CD8-positive, alpha-beta memory T cell (primary cell): ENCODE measurements around the gene C5AR1. TPM values are rescaled to one million over a fixed set of nuclear protein-coding genes. Genes with fewer than 3 reads are reported as not detected.

Source experiments
- CTCF ChIA-PET: fragments of 350-600 bp; sonication (Branson Sonifier 250); formaldehyde crosslinking; loops from one replicate; lab custom pipeline; 2021; ENCODE audit warnings: antibody characterized with exemption; lab: Charles Lee
- POLR2A ChIA-PET: fragments of 350-600 bp; sonication (Branson Sonifier 250); formaldehyde crosslinking; loops from one replicate; lab custom pipeline; 2021; ENCODE audit warnings: antibody characterized with exemption; lab: Charles Lee
- DNase-seq, 5 donors: peaks; one replicate each; pipeline versions ENCODE4 v3.0.0 to v3.0.0-alpha.2; 2020 to 2022; ENCODE audit warnings: mixed read lengths in 1 of 5
- H3K27ac ChIP-seq: one replicate; pipeline ENCODE4 v1.7.0; 2013; ENCODE audit warnings: low read depth, mild to moderate bottlenecking, low read length, moderate library complexity
- H3K27me3 ChIP-seq: 2 replicates; pipeline ENCODE4 v1.7.0; 2013; ENCODE audit warnings: low read length, mild to moderate bottlenecking; ENCODE audit not compliant: insufficient read depth, poor library complexity, severe bottlenecking
- H3K36me3 ChIP-seq: 2 replicates; pipeline ENCODE4 v1.7.0; 2013; ENCODE audit warnings: mild to moderate bottlenecking, low read length, moderate library complexity; ENCODE audit not compliant: insufficient read depth
- H3K4me1 ChIP-seq: 2 replicates; pipeline ENCODE4 v1.7.0; 2013; ENCODE audit warnings: mild to moderate bottlenecking, low read length, moderate library complexity; ENCODE audit not compliant: insufficient read depth
- H3K4me3 ChIP-seq: 2 replicates; pipeline ENCODE4 v1.7.0; 2013; ENCODE audit warnings: mild to moderate bottlenecking, low read length
- H3K9me3 ChIP-seq: 2 replicates; pipeline ENCODE4 v1.7.0; 2013; ENCODE audit warnings: mild to moderate bottlenecking, low read length
- H3K27ac Mint-ChIP-seq, 8 donors: one replicate each; pipeline ENCODE4 v1.8.0; 2020 to 2021; ENCODE audit warnings: mixed read lengths in 8 of 8, mild to moderate bottlenecking in 6 of 8, inconsistent platforms in 3 of 8, moderate library complexity in 3 of 8
- H3K27me3 Mint-ChIP-seq, 2 donors: one replicate each; pipeline ENCODE4 v1.8.0; 2020 to 2021; ENCODE audit warnings: mixed read lengths in 2 of 2, mild to moderate bottlenecking in 1 of 2, moderate library complexity in 1 of 2
- H3K36me3 Mint-ChIP-seq, 3 donors: one replicate each; pipeline ENCODE4 v1.8.0; 2020 to 2021; ENCODE audit warnings: mixed read lengths in 3 of 3, inconsistent platforms in 1 of 3, mild to moderate bottlenecking in 1 of 3
- H3K4me1 Mint-ChIP-seq, 3 donors: one replicate each; pipeline ENCODE4 v1.8.0; 2020 to 2021; ENCODE audit warnings: mixed read lengths in 3 of 3, inconsistent platforms in 1 of 3, mild to moderate bottlenecking in 1 of 3
- H3K4me3 Mint-ChIP-seq, 7 donors: one replicate each; pipeline ENCODE4 v1.8.0; 2020 to 2021; ENCODE audit warnings: mixed read lengths in 7 of 7, mild to moderate bottlenecking in 6 of 7, moderate library complexity in 4 of 7, inconsistent platforms in 2 of 7
- H3K9me3 Mint-ChIP-seq, 5 donors: one replicate each; pipeline ENCODE4 v1.8.0; 2020 to 2022; ENCODE audit warnings: mixed read lengths in 5 of 5, mild to moderate bottlenecking in 3 of 5, moderate library complexity in 2 of 5, inconsistent platforms in 1 of 5
- polyA plus RNA-seq: library from polyadenylated mRNA; unstranded; fragments of 300-500 nt; fragmentation: Illumina TruSeq; gene quantifications from one replicate; pipeline ENCODE4 v1.2.3, GENCODE V29; 2021
- total RNA-seq, 2 experiments: library from RNA; stranded (reverse); gene quantifications; one replicate each; pipeline ENCODE4 v1.2.3, GENCODE V29; 2021

Gene C5AR1
- total and polyA plus RNA-seq, 3 experiments from 2014 or later = 1.3 to 1.8 TPM; not detected in 1

- no peak overlapping the region for H3K27ac Mint-ChIP-seq
- peaks cover 0 to 63% (median 8%) of the 10 kb centered on the region in 3 donors for H3K36me3 Mint-ChIP-seq
- POLR2A ChIA-PET = no interaction called here
- peak overlapping the region in 2 of 7 donors; percentile 20 to 34 for H3K4me3 Mint-ChIP-seq
- H3K27me3 Mint-ChIP-seq = no peaks in the 10 kb centered on the region
- DNase-seq = no peak
- peaks cover 17% of the 10 kb centered on the region for H3K36me3 ChIP-seq
- no peak overlapping the region for H3K4me3 ChIP-seq
- H3K4me1 ChIP-seq = peaks cover 8% of the 10 kb centered on the region
- no peaks in the 10 kb centered on the region for H3K9me3 Mint-ChIP-seq
- no peaks in the 10 kb centered on the region for H3K27me3 ChIP-seq
- H3K9me3 ChIP-seq = no peaks in the 10 kb centered on the region
- CTCF ChIA-PET = interaction anchor here (0.7 kb wide), 1 partner anchor 25 kb away, joined by 3 read pairs; no protein-coding TSS in a partner anchor
- H3K4me1 Mint-ChIP-seq = peaks cover 8 to 17% (median 14%) of the 10 kb centered on the region in 3 donors
- H3K27ac ChIP-seq = no peak overlapping the region
Measured at GRCh38 chr19:47269596-47269995, 40.1 kb upstream of the C5AR1 start.

DNA sequence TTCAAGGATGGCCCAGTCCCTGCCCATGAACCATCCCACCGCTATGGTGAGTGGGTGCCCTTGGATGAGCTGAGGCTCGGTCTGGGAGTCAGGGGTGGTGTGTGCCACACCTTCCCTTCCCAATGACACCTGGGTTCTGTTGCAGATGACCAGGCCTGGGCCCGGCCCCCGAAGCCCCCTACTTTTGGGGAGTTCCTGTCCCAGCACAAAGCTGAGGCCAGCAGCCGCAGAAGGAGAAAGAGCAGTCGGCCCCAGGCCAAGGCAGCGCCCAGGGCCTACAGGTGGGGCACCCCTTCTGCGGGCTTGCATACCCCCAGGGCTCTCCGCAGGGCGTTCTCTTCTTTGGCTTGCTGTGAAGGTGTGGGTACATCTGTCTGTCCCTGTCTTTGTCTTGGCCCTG, 39.3 kb upstream of the C5AR1 start:
- H3K9me3 Mint-ChIP-seq = no peaks in the 10 kb centered on the region
- no peaks in the 10 kb centered on the region for H3K9me3 ChIP-seq
- peak overlapping the region in 1 of 8 donors; percentile 20 for H3K27ac Mint-ChIP-seq
- no peak overlapping the region for H3K27ac ChIP-seq
- DNase-seq = no peak
- POLR2A ChIA-PET = no interaction called here
- no peaks in the 10 kb centered on the region for H3K27me3 ChIP-seq
- H3K4me3 Mint-ChIP-seq = peak overlapping the region in 1 of 7 donors; percentile 30
- CTCF ChIA-PET = no interaction called here
- H3K4me1 Mint-ChIP-seq = peaks cover 11 to 18% (median 18%) of the 10 kb centered on the region in 3 donors
- H3K27me3 Mint-ChIP-seq = no peaks in the 10 kb centered on the region
- peaks cover 17% of the 10 kb centered on the region for H3K36me3 ChIP-seq
- peaks cover 0 to 57% (median 6%) of the 10 kb centered on the region in 3 donors for H3K36me3 Mint-ChIP-seq
- peaks cover 11% of the 10 kb centered on the region for H3K4me1 ChIP-seq
- no peak overlapping the region for H3K4me3 ChIP-seq

DNA sequence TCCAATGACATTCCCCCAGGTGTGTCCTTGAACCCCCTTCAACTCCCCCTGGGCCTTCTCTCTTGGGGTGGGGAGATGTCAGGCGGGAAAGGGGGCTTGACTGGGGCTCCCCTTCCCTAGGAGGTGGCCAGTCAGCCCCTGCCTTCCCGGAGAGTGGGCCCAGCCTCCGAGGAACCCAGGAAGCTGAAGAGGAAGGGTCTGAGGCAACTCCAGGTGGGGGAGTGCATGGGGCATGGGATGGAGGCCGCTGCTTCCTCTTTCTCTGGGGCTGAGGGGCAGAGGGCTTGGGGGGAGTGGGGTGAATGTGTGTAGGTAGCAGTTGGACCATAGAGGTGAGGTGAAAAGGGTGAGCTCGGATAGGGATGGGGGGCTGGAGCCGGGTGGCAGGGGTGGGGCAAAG, 37.7 kb upstream of the C5AR1 start:
- ChIA-PET CTCF (interaction anchor here (1.4 kb wide), 1 partner anchor 13 kb away, joined by 3 read pairs; no protein-coding TSS in a partner anchor), POLR2A (interaction anchor here (3.9 kb wide), 1 partner anchor 16 kb away, joined by 67 read pairs; the partner anchor contains the start of gene CCDC9)
- DNase-seq = no peak
- H3K27me3 ChIP-seq = no peaks in the 10 kb centered on the region
- H3K27me3 Mint-ChIP-seq = no peaks in the 10 kb centered on the region
- no peak overlapping the region for H3K4me3 ChIP-seq
- H3K4me1 Mint-ChIP-seq = peaks cover 17 to 28% (median 24%) of the 10 kb centered on the region in 3 donors
- peaks cover 15% of the 10 kb centered on the region for H3K4me1 ChIP-seq
- peak overlapping the region in 4 of 8 donors; percentile 85 to 100 (median 92) for H3K27ac Mint-ChIP-seq
- H3K9me3 Mint-ChIP-seq = no peaks in the 10 kb centered on the region
- H3K9me3 ChIP-seq = no peaks in the 10 kb centered on the region
- peak overlapping the region in 5 of 7 donors; percentile 96 to 99 (median 97) for H3K4me3 Mint-ChIP-seq
- H3K36me3 Mint-ChIP-seq = peaks cover 0 to 46% (median 5%) of the 10 kb centered on the region in 3 donors
- H3K36me3 ChIP-seq = peaks cover 9% of the 10 kb centered on the region
- H3K27ac ChIP-seq = peak overlapping the region; percentile 97

DNA sequence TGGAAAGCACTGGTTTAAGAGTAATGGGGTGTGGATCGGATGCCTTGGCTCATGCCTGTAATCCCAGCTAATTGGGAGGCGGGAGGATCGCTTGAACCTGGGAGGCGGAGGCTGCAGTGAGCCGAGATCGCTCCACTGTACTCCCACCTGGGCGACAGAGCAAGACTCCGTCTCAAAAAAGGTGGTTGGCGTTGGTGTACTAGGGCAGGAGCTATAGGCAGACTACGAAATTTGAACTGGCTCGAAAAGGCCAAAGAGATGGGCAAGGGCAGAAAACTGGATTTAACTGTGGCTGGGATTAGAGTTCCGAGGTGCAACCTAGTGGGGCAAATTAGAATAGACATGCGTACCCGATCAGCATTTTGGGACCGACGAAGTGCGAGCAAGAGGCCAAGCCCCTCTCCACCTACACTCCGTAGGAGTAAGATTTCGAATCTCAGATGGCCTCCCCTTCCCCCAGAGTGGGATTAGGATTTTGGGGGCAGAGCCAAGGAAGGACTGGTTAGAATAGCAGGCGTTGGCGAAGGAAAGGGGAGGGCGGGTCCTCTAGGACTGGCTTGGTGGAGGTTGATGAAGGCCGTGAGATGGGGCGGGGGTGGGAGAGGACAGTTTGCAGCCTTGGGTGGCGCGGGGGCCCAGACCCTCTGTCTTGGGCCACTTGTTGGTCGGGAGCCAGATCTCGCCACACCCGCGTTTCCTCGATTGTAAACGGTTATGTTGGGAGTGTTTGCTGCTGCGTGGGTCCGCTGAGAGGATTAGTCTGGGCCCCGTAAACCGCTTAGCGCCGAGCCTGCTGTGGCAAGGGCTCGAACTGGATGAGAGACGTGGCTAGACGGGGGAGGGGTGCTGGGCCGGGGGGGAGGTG, 37.0 kb upstream of the C5AR1 start:
- Mint-ChIP-seq H3K4me3 (peak overlapping the region; percentile 96 to 99 (median 97)), H3K36me3 (peaks cover 0 to 39% (median 5%) of the 10 kb centered on the region in 3 donors), H3K4me1 (peaks cover 17 to 29% (median 24%) of the 10 kb centered on the region in 3 donors), H3K27ac (peak overlapping the region; percentile 80 to 100 (median 88)), H3K9me3 (no peaks in the 10 kb centered on the region), H3K27me3 (no peaks in the 10 kb centered on the region)
- H3K36me3 ChIP-seq = peaks cover 9% of the 10 kb centered on the region
- ChIA-PET POLR2A (interaction anchor here (3.9 kb wide), 1 partner anchor 17 kb away, joined by 67 read pairs; the partner anchor contains the start of gene CCDC9), CTCF (interaction anchor here (1.4 kb wide), 1 partner anchor 12 kb away, joined by 3 read pairs; no protein-coding TSS in a partner anchor)
- peaks cover 15% of the 10 kb centered on the region for H3K4me1 ChIP-seq
- DNase-seq = peak in 1 of 5 donors; percentile 31
- no peaks in the 10 kb centered on the region for H3K9me3 ChIP-seq
- H3K4me3 ChIP-seq = peak overlapping the region; percentile 93
- peak overlapping the region; percentile 97 for H3K27ac ChIP-seq
- H3K27me3 ChIP-seq = no peaks in the 10 kb centered on the region

- Histone ChIP-seq H3K27me3 (no peaks in the 10 kb centered on the region), H3K36me3 (peaks cover 9% of the 10 kb centered on the region), H3K4me3 (peak overlapping the region; percentile 93), H3K4me1 (peaks cover 15% of the 10 kb centered on the region), H3K27ac (peak overlapping the region; percentile 97), H3K9me3 (no peaks in the 10 kb centered on the region)
- H3K27me3 Mint-ChIP-seq = no peaks in the 10 kb centered on the region
- H3K36me3 Mint-ChIP-seq = peaks cover 0 to 32% (median 3%) of the 10 kb centered on the region in 3 donors
- peak overlapping the region; percentile 97 to 100 (median 98) for H3K27ac Mint-ChIP-seq
- POLR2A ChIA-PET = interaction anchor here (0.6 to 3.9 kb wide), 15 partner anchors 12 to 1556 kb away, joined by 3 to 67 read pairs (median 5); partner anchors contain the start of genes CCDC9, DHX34, SAE1 and ZC3H4
- peaks cover 18 to 28% (median 24%) of the 10 kb centered on the region in 3 donors for H3K4me1 Mint-ChIP-seq
- H3K9me3 Mint-ChIP-seq = no peaks in the 10 kb centered on the region
- CTCF ChIA-PET = interaction anchor here (1.1 to 3.6 kb wide), 11 partner anchors 11 to 757 kb away, joined by 3 to 25 read pairs (median 5); partner anchors contain the start of genes CCDC9 and DHX34
- peak; percentile 82 to 92 (median 86) for DNase-seq
- peak overlapping the region; percentile 96 to 99 (median 97) for H3K4me3 Mint-ChIP-seq
Measured at GRCh38 chr19:47273313-47274070, 36.2 kb upstream of the C5AR1 start.

DNA sequence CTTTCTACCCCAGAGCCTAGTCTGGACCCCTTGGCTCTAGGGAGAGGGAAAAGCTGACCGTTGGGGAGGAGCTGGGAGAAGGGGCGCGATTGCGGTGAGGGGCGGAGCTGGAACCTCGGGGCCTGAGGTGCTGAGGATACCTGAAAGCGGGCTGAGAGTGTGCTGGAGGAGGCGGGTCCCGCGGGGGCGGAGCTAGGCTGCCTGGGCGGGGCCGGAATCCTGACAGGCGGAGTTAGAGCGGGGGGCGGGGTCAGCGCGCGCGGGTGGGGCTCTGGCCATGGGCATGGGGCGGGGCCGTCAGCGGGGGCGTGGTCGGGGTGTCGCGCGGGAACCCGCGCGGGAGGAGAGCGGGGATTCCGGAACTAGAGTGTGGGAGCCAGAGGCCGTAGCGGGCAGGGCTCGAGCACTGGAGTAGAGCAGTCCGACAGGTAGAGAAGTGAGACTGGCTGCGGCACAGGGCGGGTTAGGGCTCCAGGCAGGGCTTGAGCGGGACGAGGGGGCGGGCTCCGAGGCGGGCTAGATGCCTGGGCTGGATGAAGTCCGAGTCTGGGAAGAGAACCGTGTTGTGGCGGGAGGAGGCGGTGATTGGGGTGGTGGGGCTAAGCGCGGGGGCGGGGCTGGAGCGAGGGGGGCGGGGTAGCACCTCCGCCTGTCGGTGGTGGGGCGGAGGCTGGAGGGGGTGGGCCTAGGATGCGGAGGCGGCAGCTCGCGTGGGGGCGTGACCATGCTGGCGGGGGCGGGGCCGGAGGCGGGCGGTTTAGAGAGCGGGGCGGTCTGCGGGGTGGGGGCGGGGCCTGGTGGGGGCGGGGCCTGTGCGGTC, 35.4 kb upstream of the C5AR1 start, which contains the start of gene INAFM1:
Gene INAFM1, plus strand, starts transcription at position 815 of the 820 bp plus-strand sequence. CDS start 35 bp downstream, outside the sequence.
- H3K4me3 ChIP-seq = peak within 1 kb of the TSS; percentile 93
- peak; percentile 98 to 100 (median 99) for DNase-seq

More for the DNA sequence above, 35.4 kb upstream of the C5AR1 start, which contains the start of gene INAFM1:
- peaks cover 18 to 28% (median 21%) of the 10 kb centered on the region in 3 donors for H3K4me1 Mint-ChIP-seq
- H3K4me1 ChIP-seq = peaks cover 15% of the 10 kb centered on the region
- peak within 1 kb of the TSS; percentile 96 to 99 (median 97) for H3K4me3 Mint-ChIP-seq
- H3K27me3 Mint-ChIP-seq = no peaks in the 10 kb centered on the region
- no peaks in the 10 kb centered on the region for H3K27me3 ChIP-seq
- no peaks in the 10 kb centered on the region for H3K9me3 Mint-ChIP-seq
- peak within 1 kb of the TSS; percentile 97 for H3K27ac ChIP-seq
- peaks cover 0 to 30% (median 3%) of the 10 kb centered on the region in 3 donors for H3K36me3 Mint-ChIP-seq
- H3K27ac Mint-ChIP-seq = peak within 1 kb of the TSS; percentile 97 to 100 (median 98)
- H3K9me3 ChIP-seq = no peaks in the 10 kb centered on the region
- CTCF ChIA-PET = interaction anchor here (1.1 to 3.6 kb wide), 11 partner anchors 10 to 758 kb away, joined by 3 to 25 read pairs (median 5); partner anchors contain the start of genes CCDC9 and DHX34
- H3K36me3 ChIP-seq = peaks cover 9% of the 10 kb centered on the region
- POLR2A ChIA-PET = interaction anchor here (0.5 to 3.9 kb wide), 17 partner anchors 12 to 1557 kb away, joined by 3 to 67 read pairs (median 6); partner anchors contain the start of genes CCDC9, DHX34, SAE1 and ZC3H4
